Ureter (tissue), 1 donor: ENCODE data around the gene EHF. TPM values are rescaled to one million over a fixed set of nuclear protein-coding genes. Genes with fewer than 3 reads are reported as not detected.
"Not testable (repeated sequence)": the region's sequence is repeated elsewhere in the genome, so short reads cannot be mapped to it uniquely, and the experiment has no call there.

ENCODE experiments used
- DNase-seq: peaks from one replicate; pipeline ENCODE4 v3.0.0-alpha.2; 2020; ENCODE audit warnings: low spot score
- total RNA-seq: library from RNA; stranded (reverse); gene quantifications from one replicate; pipeline ENCODE4 v1.2.4, GENCODE V29; 2023
- donor health status: DM: yes; HTN: yes; CAD: no.

EHF gene
- 309 TPM for total RNA-seq

GRCh38 chr11:34620820-34621792, at the start of gene EHF:
TSS of gene EHF (plus strand) at chr11:34621093. CDS start at chr11:34642631, 21,538 bp downstream.
- no peak for DNase-seq

- DNase-seq, result no peak
Observed at GRCh38 chr11:34573537-34573936, 47.4 kb upstream of the EHF start.

- no peak for DNase-seq
Observed at GRCh38 chr11:34575261-34575660, 45.6 kb upstream of the EHF start.

GRCh38 chr11:34575671-34576070, 45.2 kb upstream of the EHF start:
- no peak for DNase-seq

GRCh38 chr11:34576331-34576730, 44.6 kb upstream of the EHF start:
- no peak for DNase-seq

GRCh38 chr11:34583818-34584217, 37.1 kb upstream of the EHF start:
- no peak for DNase-seq

GRCh38 chr11:34585304-34585734, 35.6 kb upstream of the EHF start:
- no peak for DNase-seq

GRCh38 chr11:34585735-34586487, 35.0 kb upstream of the EHF start:
- DNase-seq, result no peak

- DNase-seq, result no peak
Observed at GRCh38 chr11:34586488-34587281, 34.2 kb upstream of the EHF start.

- DNase-seq, result no peak
Observed at GRCh38 chr11:34587282-34587677, 33.6 kb upstream of the EHF start.

GRCh38 chr11:34588023-34588422, 32.9 kb upstream of the EHF start:
- DNase-seq, result no peak

GRCh38 chr11:34588701-34589100, 32.2 kb upstream of the EHF start:
- DNase-seq, result no peak

- DNase-seq, result not testable (repeated sequence)
Observed at GRCh38 chr11:34589177-34589576, 31.7 kb upstream of the EHF start.

GRCh38 chr11:34593085-34593484, 27.8 kb upstream of the EHF start:
- no peak for DNase-seq

- DNase-seq, result no peak
Observed at GRCh38 chr11:34594603-34595002, 26.3 kb upstream of the EHF start.

- no peak for DNase-seq
Observed at GRCh38 chr11:34595391-34595790, 25.5 kb upstream of the EHF start.

GRCh38 chr11:34595960-34596644, 24.8 kb upstream of the EHF start:
- DNase-seq, result no peak

- DNase-seq, result no peak
Observed at GRCh38 chr11:34599406-34599945, 21.4 kb upstream of the EHF start.

GRCh38 chr11:34600339-34601084, 20.4 kb upstream of the EHF start:
- peak; percentile 68 for DNase-seq

- DNase-seq, result no peak
Observed at GRCh38 chr11:34601085-34601444, 19.8 kb upstream of the EHF start.
